ENCODE data around the gene DAPK1.

DNA sequence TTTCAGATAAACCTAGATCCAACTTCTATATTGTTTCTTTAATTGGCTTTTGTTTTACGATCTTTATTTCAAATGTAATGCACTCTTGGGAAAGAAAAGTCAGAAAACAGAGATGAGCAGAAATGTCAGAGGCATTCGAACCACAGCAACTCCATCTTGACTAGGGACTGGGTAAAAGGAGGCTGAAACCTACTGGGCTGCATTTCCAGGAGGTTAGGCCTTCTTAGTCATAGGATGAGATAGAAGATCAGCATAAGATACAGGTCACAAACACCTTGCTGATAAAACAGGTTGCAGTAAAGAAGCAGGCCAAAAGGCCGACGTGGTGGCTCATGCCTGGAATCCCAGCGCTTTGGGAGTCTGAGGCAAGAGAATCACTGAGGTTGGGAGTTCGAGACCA is 30.5 kb upstream of the DAPK1 start:
- TF ChIP-seq, protein P1, sequence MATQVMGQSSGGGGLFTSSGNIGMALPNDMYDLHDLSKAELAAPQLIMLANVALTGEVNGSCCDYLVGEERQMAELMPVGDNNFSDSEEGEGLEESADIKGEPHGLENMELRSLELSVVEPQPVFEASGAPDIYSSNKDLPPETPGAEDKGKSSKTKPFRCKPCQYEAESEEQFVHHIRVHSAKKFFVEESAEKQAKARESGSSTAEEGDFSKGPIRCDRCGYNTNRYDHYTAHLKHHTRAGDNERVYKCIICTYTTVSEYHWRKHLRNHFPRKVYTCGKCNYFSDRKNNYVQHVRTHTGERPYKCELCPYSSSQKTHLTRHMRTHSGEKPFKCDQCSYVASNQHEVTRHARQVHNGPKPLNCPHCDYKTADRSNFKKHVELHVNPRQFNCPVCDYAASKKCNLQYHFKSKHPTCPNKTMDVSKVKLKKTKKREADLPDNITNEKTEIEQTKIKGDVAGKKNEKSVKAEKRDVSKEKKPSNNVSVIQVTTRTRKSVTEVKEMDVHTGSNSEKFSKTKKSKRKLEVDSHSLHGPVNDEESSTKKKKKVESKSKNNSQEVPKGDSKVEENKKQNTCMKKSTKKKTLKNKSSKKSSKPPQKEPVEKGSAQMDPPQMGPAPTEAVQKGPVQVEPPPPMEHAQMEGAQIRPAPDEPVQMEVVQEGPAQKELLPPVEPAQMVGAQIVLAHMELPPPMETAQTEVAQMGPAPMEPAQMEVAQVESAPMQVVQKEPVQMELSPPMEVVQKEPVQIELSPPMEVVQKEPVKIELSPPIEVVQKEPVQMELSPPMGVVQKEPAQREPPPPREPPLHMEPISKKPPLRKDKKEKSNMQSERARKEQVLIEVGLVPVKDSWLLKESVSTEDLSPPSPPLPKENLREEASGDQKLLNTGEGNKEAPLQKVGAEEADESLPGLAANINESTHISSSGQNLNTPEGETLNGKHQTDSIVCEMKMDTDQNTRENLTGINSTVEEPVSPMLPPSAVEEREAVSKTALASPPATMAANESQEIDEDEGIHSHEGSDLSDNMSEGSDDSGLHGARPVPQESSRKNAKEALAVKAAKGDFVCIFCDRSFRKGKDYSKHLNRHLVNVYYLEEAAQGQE (IDR thresholded peaks at IDR 0.05; ENCODE audit: low read depth), result no peak
- no peak for TF ChIP-seq NFIC (IDR thresholded peaks at IDR 0.05)
- TF ChIP-seq EP300 (IDR thresholded peaks at IDR 0.05; ENCODE audit: borderline replicate concordance), result no peak
- TF ChIP-seq CREB1 (IDR thresholded peaks at IDR 0.05; ENCODE audit: low read depth), result no peak
- TF ChIP-seq EGR1 (IDR thresholded peaks at IDR 0.05), result no peak
- TF ChIP-seq RAD21 (IDR thresholded peaks at IDR 0.05; ENCODE audit: low read depth), result no peak
- no peak for TF ChIP-seq YY1 (IDR thresholded peaks at IDR 0.05; ENCODE audit: low read depth)
- no peak for TF ChIP-seq FOXM1 (IDR thresholded peaks at IDR 0.05; ENCODE audit: borderline replicate concordance, low read depth)
- no peak for TF ChIP-seq CEBPB (IDR thresholded peaks at IDR 0.05)
- TF ChIP-seq, protein P2, sequence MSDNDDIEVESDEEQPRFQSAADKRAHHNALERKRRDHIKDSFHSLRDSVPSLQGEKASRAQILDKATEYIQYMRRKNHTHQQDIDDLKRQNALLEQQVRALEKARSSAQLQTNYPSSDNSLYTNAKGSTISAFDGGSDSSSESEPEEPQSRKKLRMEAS (IDR thresholded peaks at IDR 0.05), result no peak
- no peak for TF ChIP-seq TAF1 (IDR thresholded peaks at IDR 0.05; ENCODE audit: low read depth)
- TF ChIP-seq, protein P3, sequence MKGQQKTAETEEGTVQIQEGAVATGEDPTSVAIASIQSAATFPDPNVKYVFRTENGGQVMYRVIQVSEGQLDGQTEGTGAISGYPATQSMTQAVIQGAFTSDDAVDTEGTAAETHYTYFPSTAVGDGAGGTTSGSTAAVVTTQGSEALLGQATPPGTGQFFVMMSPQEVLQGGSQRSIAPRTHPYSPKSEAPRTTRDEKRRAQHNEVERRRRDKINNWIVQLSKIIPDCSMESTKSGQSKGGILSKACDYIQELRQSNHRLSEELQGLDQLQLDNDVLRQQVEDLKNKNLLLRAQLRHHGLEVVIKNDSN (IDR thresholded peaks at IDR 0.05), result no peak
- TF ChIP-seq ZBTB7A (IDR thresholded peaks at IDR 0.05; ENCODE audit: low read depth), result no peak

Measured in Ishikawa (cell line).